HG02938 (cell line): ENCODE measurements around the gene PDE6A.
A peak's percentile ranks its signal among the peaks of the same experiment; 100 is the strongest.

ENCODE experiments used
- ATAC-seq: cut with Tn5 transposase; IDR thresholded peaks from one replicate; pipeline ENCODE4 v1.9.1; 2021; ENCODE audit warnings: mild to moderate bottlenecking, moderate library complexity; ENCODE audit not compliant: unreplicated experiment

The PDE6A gene

GRCh38 chr5:149944666-149945065, at the start of gene PDE6A:
TSS of gene PDE6A (minus strand) at chr5:149944793. CDS start at chr5:149944673, 120 bp downstream.
- no peak for ATAC-seq

DNA sequence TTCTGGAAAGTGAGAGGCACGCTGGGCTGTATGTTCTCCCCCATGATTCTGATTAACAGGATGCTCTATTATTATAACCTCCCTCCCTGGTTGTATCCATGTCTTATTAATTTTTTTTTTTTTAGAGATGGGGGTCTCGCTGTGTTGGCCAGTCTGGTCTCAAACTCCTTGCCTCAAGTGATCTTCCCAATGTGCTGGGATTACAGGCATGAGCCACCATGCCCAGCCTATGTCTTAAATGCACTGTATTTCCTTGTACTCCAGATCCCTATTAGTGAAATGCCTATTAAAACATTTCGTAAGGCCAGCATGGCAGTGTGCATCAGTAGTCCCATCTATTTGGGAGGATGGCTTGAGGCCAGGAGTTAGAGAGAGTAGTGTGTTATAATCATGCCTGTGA, 48.9 kb upstream of the PDE6A start:
- ATAC-seq: no peak

DNA sequence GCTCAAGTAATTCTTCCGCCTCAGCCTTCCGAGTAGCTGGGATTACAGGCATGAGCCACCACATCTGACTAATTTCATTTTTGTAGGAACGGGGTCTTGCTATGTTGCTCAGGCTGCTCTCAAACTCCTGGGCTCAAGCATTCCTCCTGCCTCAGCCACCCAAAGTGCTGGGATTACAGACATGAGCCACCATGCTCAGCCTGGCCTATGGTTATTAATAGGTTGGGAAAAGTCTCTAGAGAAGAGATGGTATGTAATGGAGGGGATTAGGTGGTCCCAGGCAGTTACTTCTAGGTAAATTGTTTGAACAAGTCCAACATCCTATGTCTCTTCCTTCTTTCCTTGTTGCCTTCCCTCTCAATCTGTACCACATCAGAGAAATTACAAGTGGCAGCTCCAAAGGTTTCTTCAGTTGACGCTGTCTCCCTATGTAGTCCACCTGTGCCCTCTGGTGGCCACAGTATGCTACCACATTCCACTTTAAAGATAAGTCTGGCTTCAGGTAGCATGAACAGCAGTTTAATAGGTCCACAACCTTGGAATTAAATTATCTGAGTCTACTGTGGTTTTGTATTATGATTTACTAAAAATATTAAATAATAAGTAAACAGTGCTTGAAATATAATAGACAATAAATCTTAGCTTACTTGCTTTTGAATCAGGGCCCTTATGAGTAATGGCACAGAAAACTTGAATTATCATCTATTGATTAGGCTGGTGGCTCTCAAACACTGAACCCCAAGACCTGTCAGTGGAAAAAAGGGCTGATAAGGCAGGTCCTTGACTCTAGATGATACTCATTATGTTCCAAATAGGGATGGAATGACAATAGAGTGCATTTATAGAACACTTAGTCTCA, 46.2 kb upstream of the PDE6A start:
- peak; percentile 62 for ATAC-seq

DNA sequence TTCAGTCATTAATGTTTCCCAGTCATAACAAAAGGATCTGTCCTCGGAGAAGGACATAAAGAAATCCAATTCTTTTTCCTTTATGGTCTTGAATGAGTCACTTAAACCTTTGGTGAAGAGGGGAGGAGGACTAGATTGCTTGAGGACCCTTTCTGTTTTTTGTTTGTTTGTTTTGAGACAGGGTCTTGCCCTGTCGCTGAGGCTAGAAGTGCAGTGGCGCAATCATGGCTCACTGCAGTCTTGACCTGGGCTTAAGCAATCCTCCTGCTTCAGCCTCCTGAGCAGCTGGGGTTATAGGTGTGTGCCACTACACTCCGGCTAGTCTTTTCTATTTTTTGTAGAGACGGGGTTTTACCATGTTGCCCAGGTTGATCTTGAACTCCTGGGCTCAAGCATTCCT, 43.5 kb upstream of the PDE6A start:
- ATAC-seq: no peak

GRCh38 chr5:149982505-149982904, 37.9 kb upstream of the PDE6A start:
- no peak for ATAC-seq

DNA sequence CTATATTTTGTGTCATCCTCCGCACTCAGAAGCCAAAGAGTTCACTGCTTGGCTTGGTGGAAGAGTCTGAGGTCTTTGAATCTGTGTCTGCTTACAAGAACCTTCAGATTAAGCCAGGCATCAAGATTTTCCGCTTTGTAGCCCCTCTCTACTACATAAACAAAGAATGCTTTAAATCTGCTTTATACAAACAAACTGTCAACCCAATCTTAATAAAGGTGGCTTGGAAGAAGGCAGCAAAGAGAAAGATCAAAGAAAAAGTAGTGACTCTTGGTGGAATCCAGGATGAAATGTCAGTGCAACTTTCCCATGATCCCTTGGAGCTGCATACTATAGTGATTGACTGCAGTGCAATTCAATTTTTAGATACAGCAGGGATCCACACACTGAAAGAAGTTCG, 36.6 kb upstream of the PDE6A start:
- no peak for ATAC-seq

GRCh38 chr5:149979896-149980295, 35.3 kb upstream of the PDE6A start:
- ATAC-seq: no peak

DNA sequence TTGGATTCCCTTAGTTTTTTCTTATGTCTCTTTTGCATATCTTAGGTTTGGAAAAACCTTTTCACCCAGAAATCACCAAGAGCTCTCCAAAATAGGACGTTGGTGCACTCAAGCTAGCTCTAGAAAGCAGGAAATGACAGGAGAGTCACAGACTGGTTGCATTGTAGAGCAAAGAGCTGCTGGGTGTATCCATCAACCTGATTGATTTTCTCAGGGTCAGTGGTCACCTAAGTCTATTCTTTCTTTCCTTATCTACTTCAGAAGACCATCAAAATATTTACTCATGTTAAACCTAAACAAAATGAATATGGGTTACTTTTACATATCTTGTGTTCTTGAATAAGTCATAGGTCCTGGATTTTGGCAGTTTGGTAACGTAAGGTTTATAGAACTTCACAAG, 30.8 kb upstream of the PDE6A start:
- ATAC-seq: no peak

GRCh38 chr5:149969181-149969930, 24.8 kb upstream of the PDE6A start:
- no peak for ATAC-seq

- no peak for ATAC-seq
Observed at GRCh38 chr5:149966946-149967345, 22.4 kb upstream of the PDE6A start.

GRCh38 chr5:149963729-149964128, 19.1 kb upstream of the PDE6A start:
- no peak for ATAC-seq

GRCh38 chr5:149962601-149963300, 18.2 kb upstream of the PDE6A start:
- ATAC-seq: no peak

- no peak for ATAC-seq
Observed at GRCh38 chr5:149961957-149962409, 17.4 kb upstream of the PDE6A start.

DNA sequence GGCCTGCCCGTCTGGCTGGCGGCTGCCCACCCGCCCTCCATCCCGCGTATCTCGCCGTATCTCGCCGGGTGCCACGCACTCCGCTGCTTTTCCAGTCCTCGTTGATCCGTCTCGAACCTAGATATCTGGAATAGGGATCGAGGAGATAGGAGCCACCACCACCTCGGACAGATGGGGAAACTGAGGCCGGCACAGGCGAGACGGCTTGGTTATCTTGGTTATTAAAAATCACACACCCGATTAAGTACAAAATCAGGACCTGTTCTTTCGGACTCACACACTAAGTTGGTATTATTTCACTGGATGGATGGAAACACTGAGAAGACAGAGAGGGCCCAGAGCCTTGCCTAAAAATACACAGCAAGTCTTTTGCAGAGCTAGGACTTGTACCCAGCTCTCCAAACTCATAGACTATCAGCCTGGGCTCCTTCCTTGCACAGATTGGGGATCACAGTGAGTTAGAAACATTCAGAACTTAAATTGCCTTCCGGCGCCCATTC, 16.6 kb upstream of the PDE6A start:
- ATAC-seq: no peak

DNA sequence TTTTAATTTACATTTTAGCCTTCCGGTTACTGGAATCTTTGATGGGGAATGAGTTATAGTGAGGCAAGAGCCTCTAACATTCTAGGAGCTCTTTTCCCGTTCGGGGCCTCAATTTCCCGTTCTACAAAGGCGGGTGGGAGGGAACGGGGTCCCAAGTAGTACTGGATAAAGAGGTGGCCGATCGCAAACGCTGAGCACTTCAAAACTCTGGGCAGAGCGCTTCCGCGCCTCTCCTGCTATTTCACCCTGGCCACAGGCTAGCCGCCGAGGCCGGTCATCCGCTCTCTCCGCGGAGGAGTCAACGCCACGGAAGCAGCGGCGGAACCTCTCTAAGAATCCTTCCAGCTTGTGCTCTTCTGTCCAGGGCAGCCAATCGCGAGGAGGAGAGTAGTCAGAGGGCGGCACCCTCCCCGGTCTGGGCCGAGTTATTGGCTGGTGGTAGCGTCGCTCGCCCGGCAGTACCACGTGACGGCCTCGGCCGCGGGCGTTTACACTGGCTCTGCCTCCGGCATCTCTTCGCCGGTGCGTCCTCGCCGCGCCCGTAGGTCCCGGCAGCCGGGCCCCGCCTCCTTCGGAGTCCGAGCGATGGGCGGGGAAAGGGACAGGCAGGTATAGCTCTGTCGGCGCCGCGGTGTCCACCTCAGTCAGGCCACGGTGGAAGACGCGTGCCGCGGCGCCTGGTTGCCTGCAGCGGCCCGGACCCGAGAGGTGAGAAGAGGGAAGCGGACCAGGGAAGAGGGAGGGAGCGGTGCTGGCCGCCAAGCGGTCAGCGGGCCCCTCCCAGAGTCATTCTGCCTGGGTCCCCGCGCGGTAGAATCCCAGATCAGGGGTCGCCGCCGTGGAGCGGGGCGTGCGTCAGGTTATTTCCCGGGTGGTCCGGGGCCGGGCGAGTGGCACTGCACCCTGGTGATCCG, 15.9 kb upstream of the PDE6A start, which contains the start of gene SLC26A2:
Gene SLC26A2 (plus strand): TSS at position 487 of the 914 bp plus-strand sequence. CDS start 16,895 bp downstream, outside the sequence.
- ATAC-seq: peak; percentile 97

DNA sequence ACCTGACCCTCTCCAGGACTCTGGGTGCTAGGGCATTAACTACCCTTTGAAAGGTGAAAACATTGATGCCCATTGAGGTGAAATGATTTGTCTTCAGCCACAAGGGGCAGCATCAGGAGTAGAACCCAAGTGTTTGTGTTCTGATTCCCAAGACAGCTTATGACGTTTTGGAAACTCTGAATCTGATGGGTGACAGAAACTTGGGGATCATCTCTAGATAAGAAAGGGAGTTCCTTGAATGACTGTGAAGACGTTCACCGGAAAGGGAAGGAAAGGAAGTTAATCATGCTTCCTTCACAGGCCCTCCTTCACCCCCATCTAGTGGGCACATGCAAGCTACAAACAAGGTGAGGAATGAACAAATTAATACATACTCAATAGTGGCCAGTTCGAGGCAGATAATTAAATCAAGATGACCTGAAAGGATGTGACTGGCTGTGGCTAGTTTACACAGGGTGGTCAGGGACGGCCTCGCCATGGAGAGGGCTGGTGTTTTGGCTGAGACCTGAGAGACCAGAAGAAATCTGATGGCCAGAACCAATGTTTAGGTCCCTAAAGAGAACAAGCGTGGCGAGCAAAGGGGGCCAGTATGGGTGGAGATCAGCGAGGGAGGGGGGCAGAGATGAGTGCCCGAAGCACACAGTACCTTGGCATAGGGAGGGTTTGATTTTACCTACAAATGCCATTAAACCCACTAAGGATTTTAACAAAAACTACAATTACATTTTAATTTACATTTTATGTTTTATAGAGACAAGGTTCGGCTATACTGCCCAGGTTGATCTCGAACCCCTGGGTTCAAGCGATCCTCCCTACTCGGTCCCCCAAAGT, 15.0 kb upstream of the PDE6A start:
- no peak for ATAC-seq

- no peak for ATAC-seq
Observed at GRCh38 chr5:149957855-149958254, 13.3 kb upstream of the PDE6A start.

- ATAC-seq: no peak
Observed at GRCh38 chr5:149956685-149957084, 12.1 kb upstream of the PDE6A start.

GRCh38 chr5:149954798-149955197, 10.2 kb upstream of the PDE6A start:
- no peak for ATAC-seq
